ENCODE data around the gene SLC39A9. TPM values are rescaled to one million over a fixed set of nuclear protein-coding genes. Genes with fewer than 3 reads are reported as not detected.

SLC39A9 gene
- total and polyA plus RNA-seq, 2 of the 4 experiments (the other 2 are of a cell fraction): 41.4 to 168 TPM

DNA sequence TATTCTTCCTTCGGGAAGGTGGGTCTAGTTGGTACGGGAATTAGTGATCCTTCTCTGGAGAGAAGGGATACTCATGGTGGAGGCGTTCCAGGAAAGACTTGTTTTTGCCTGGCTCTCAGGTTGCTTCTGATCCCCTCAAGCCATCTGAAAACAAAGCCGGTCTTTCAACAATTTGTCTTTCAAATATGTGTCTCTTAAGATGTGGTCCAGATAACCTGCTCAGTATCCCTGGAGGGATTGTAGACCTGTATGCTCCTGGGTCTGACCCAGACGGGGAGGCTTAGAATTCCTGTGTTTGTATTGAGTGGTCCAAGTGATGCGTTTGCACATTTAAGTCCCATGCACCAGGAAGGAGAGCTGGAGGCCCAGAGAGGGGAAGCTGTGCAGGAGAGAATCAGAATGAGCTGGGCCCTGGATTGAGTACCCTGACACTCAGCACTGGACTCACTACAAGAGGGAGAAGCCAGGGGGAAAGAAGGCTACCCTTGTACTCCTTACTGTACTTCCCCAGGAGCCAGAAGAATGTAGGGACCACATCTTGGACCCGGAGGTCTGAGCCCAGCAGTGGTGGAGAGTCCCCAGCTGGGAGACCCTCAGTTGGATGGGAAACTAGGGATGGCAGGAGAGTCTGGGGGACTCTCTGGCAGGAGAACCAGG lies 40.8 kb upstream of the SLC39A9 start:
- no peak overlapping the region for H4K91ac ChIP-seq (ENCODE audit: insufficient read depth, low read depth, low read length)
- H3K79me1 ChIP-seq (ENCODE audit: low read depth in 1 of 2, low read length in 2 of 2): no peaks in the 10 kb centered on the region
- WGBS, 2 experiments (ENCODE audit: extremely low coverage in 2 of 2, insufficient read length in 1 of 2): no CpG with 5 or more reads among the region's 7 CpGs
- H3K27ac ChIP-seq (ENCODE audit: insufficient read depth, low read length): no peak overlapping the region
- H3K9me1 ChIP-seq (ENCODE audit: insufficient read depth, low read length): no peaks in the 10 kb centered on the region
- BruUV-seq (replicated peaks): no TSS peak
- H3K9me3 ChIP-seq (ENCODE audit: control insufficient read depth, insufficient read depth, low read length): no peaks in the 10 kb centered on the region
- H4K20me1 ChIP-seq (ENCODE audit: insufficient read depth, low read length): no peaks in the 10 kb centered on the region
- H3K27me3 ChIP-seq (ENCODE audit: control insufficient read depth, insufficient read depth, low read length): peaks cover 10% of the 10 kb centered on the region
- no peak overlapping the region for H2BK20ac ChIP-seq (ENCODE audit: low read depth, low read length)
- H3K4ac ChIP-seq (ENCODE audit: low read depth, low read length): no peak overlapping the region
- no peak overlapping the region for H3K9ac ChIP-seq (ENCODE audit: low read depth, low read length)
- H3K4me2 ChIP-seq (ENCODE audit: low read depth, low read length): no peak overlapping the region
- no peak overlapping the region for H2AK5ac ChIP-seq (ENCODE audit: low read depth, low read length)
- H3K18ac ChIP-seq (ENCODE audit: low read depth, low read length): no peak overlapping the region
- H2AFZ ChIP-seq (replicated peaks; ENCODE audit: low read length, poor library complexity): no peak overlapping the region
- H2AK9ac ChIP-seq (replicated peaks; ENCODE audit: low read depth, low read length, poor library complexity): no peak overlapping the region
- ATAC-seq (ENCODE audit: low read depth): no peak
- H3K36me3 ChIP-seq (ENCODE audit: control insufficient read depth, insufficient read depth, low read length): no peaks in the 10 kb centered on the region
- no peak overlapping the region for H2BK15ac ChIP-seq (ENCODE audit: low read depth, low read length)
- POLR2A ChIA-PET (ENCODE audit: unreplicated experiment): no interaction called here
- no peak overlapping the region for H3K14ac ChIP-seq (replicated peaks; ENCODE audit: low read depth, low read length)
- H4K5ac ChIP-seq (ENCODE audit: low read depth, low read length): no peak overlapping the region
- CTCF ChIA-PET: interaction anchor here (0.9 kb wide), 1 partner anchor 12 kb away, joined by 3 read pairs; no protein-coding TSS in a partner anchor
- in situ Hi-C loops (cut with MboI; ENCODE audit: low sequenced_read_pairs) (loop anchor here (5.0 kb wide), 1 partner anchor 105 kb away; no protein-coding TSS in a partner anchor), dilution Hi-C loops (cut with HindIII; ENCODE audit: low sequenced_read_pairs, unreplicated experiment) (no loop called here), intact Hi-C loops (cut with micrococcal nuclease) (no loop called here)
- no peak overlapping the region for H3K4me3 ChIP-seq (ENCODE audit: insufficient read depth, low read depth, low read length)
- peaks cover 7% of the 10 kb centered on the region for H3K4me1 ChIP-seq (ENCODE audit: control insufficient read depth, insufficient read depth, low read length)
- TF ChIP-seq MAZ (IDR thresholded peaks at IDR 0.05; ENCODE audit: borderline replicate concordance, low read depth, low read length): no peak
- no peak for TF ChIP-seq POLR2A (IDR thresholded peaks at IDR 0.05; ENCODE audit: low read depth, low read length)
- no peak for TF ChIP-seq SMC3 (IDR thresholded peaks at IDR 0.05; ENCODE audit: low read depth, low read length)
- no peak for TF ChIP-seq RCOR1 (IDR thresholded peaks at IDR 0.05; ENCODE audit: insufficient replicate concordance, low read length)
- no peak for TF ChIP-seq NFE2L2 (IDR thresholded peaks at IDR 0.05; ENCODE audit: low read depth, low read length)
- TF ChIP-seq FOS (IDR thresholded peaks at IDR 0.05; ENCODE audit: low read depth, low read length): no peak
- no peak for TF ChIP-seq CEBPB (IDR thresholded peaks at IDR 0.05; ENCODE audit: low read depth, low read length)
- TF ChIP-seq, protein P1, sequence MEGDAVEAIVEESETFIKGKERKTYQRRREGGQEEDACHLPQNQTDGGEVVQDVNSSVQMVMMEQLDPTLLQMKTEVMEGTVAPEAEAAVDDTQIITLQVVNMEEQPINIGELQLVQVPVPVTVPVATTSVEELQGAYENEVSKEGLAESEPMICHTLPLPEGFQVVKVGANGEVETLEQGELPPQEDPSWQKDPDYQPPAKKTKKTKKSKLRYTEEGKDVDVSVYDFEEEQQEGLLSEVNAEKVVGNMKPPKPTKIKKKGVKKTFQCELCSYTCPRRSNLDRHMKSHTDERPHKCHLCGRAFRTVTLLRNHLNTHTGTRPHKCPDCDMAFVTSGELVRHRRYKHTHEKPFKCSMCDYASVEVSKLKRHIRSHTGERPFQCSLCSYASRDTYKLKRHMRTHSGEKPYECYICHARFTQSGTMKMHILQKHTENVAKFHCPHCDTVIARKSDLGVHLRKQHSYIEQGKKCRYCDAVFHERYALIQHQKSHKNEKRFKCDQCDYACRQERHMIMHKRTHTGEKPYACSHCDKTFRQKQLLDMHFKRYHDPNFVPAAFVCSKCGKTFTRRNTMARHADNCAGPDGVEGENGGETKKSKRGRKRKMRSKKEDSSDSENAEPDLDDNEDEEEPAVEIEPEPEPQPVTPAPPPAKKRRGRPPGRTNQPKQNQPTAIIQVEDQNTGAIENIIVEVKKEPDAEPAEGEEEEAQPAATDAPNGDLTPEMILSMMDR (conservative IDR thresholded peaks at IDR 0.05; ENCODE audit: low read depth, low read length): no peak
- TF ChIP-seq RFX5 (IDR thresholded peaks at IDR 0.05; ENCODE audit: low read depth, low read length): no peak
- no peak for TF ChIP-seq CHD1 (IDR thresholded peaks at IDR 0.05; ENCODE audit: low read depth, low read length)
- TF ChIP-seq, protein P2, sequence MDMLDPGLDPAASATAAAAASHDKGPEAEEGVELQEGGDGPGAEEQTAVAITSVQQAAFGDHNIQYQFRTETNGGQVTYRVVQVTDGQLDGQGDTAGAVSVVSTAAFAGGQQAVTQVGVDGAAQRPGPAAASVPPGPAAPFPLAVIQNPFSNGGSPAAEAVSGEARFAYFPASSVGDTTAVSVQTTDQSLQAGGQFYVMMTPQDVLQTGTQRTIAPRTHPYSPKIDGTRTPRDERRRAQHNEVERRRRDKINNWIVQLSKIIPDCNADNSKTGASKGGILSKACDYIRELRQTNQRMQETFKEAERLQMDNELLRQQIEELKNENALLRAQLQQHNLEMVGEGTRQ (IDR thresholded peaks at IDR 0.05; ENCODE audit: low read depth, low read length): no peak
- TF ChIP-seq RAD21 (IDR thresholded peaks at IDR 0.05; ENCODE audit: low read length): no peak
- TF ChIP-seq MXI1 (IDR thresholded peaks at IDR 0.05; ENCODE audit: borderline replicate concordance, low read depth, low read length): no peak
- TF ChIP-seq MAFK (IDR thresholded peaks at IDR 0.05; ENCODE audit: low read depth, low read length): no peak
- no peak for TF ChIP-seq BHLHE40 (IDR thresholded peaks at IDR 0.05; ENCODE audit: low read depth, low read length)
- TF ChIP-seq, protein P3, sequence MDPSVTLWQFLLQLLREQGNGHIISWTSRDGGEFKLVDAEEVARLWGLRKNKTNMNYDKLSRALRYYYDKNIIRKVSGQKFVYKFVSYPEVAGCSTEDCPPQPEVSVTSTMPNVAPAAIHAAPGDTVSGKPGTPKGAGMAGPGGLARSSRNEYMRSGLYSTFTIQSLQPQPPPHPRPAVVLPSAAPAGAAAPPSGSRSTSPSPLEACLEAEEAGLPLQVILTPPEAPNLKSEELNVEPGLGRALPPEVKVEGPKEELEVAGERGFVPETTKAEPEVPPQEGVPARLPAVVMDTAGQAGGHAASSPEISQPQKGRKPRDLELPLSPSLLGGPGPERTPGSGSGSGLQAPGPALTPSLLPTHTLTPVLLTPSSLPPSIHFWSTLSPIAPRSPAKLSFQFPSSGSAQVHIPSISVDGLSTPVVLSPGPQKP (IDR thresholded peaks at IDR 0.05; ENCODE audit: borderline replicate concordance, low read depth, low read length): no peak
- no peak overlapping the region for H2BK120ac ChIP-seq (ENCODE audit: low read depth, low read length)
- no peak overlapping the region for H3K56ac ChIP-seq (ENCODE audit: extremely low read depth, insufficient read depth, low read length)
- DNase-seq: no peak
- no peak overlapping the region for H3K23ac ChIP-seq (ENCODE audit: low read depth, low read length)
- H4K8ac ChIP-seq (ENCODE audit: low read depth in 2 of 2, low read length in 2 of 2): no peak overlapping the region
- no peak overlapping the region for H2BK5ac ChIP-seq (ENCODE audit: low read depth, low read length, poor library complexity, severe bottlenecking)
